ENCODE results near the gene HS3ST3B1.

Gene HS3ST3B1

GRCh38 chr17:14355556-14355955 is 54.7 kb downstream of the HS3ST3B1 start:
- DNase-seq (ENCODE audit: low spot score), result no peak

GRCh38 chr17:14359163-14360020 is 58.5 kb downstream of the HS3ST3B1 start:
- DNase-seq (ENCODE audit: low spot score), result no peak

GRCh38 chr17:14360856-14361255 is 60.0 kb downstream of the HS3ST3B1 start:
- no peak for DNase-seq (ENCODE audit: low spot score)

GRCh38 chr17:14361470-14361869 is 60.6 kb downstream of the HS3ST3B1 start:
- DNase-seq (ENCODE audit: low spot score), result no peak

- no peak for DNase-seq (ENCODE audit: low spot score)
Observed at GRCh38 chr17:14361945-14362508, 61.1 kb downstream of the HS3ST3B1 start.

GRCh38 chr17:14366199-14366598 is 65.3 kb downstream of the HS3ST3B1 start:
- no peak for DNase-seq (ENCODE audit: low spot score)

- no peak for DNase-seq (ENCODE audit: low spot score)
Observed at GRCh38 chr17:14372461-14372860, 71.6 kb downstream of the HS3ST3B1 start.

- DNase-seq (ENCODE audit: low spot score), result no peak
Observed at GRCh38 chr17:14372905-14373613, 72.2 kb downstream of the HS3ST3B1 start.

- DNase-seq (ENCODE audit: low spot score), result no peak
Observed at GRCh38 chr17:14373614-14374259, 72.9 kb downstream of the HS3ST3B1 start.

GRCh38 chr17:14374268-14374667 is 73.4 kb downstream of the HS3ST3B1 start:
- no peak for DNase-seq (ENCODE audit: low spot score)

- no peak for DNase-seq (ENCODE audit: low spot score)
Observed at GRCh38 chr17:14376666-14377065, 75.8 kb downstream of the HS3ST3B1 start.

- no peak for DNase-seq (ENCODE audit: low spot score)
Observed at GRCh38 chr17:14381606-14382005, 80.7 kb downstream of the HS3ST3B1 start.

GRCh38 chr17:14387036-14387435 is 86.2 kb downstream of the HS3ST3B1 start:
- DNase-seq (ENCODE audit: low spot score), result no peak

GRCh38 chr17:14389681-14390080 is 88.8 kb downstream of the HS3ST3B1 start:
- no peak for DNase-seq (ENCODE audit: low spot score)

- no peak for DNase-seq (ENCODE audit: low spot score)
Observed at GRCh38 chr17:14393723-14394122, 92.8 kb downstream of the HS3ST3B1 start.

- DNase-seq (ENCODE audit: low spot score), result no peak
Observed at GRCh38 chr17:14395255-14395654, 94.4 kb downstream of the HS3ST3B1 start.

- no peak for DNase-seq (ENCODE audit: low spot score)
Observed at GRCh38 chr17:14396547-14396946, 95.7 kb downstream of the HS3ST3B1 start.

GRCh38 chr17:14398766-14399165 is 97.9 kb downstream of the HS3ST3B1 start:
- no peak for DNase-seq (ENCODE audit: low spot score)
